ENCODE data around the gene CDC42BPG. TPM values are rescaled to one million over a fixed set of nuclear protein-coding genes. Genes with fewer than 3 reads are reported as not detected.
A peak's percentile ranks its signal among the peaks of the same experiment; 100 is the strongest.

The CDC42BPG gene
- total and polyA plus RNA-seq, 2 of the 8 experiments (the other 6 are each of a cell fraction or from before 2014, with no cell fraction given) = 3.7 to 10.6 TPM

- peaks cover 5% of the 10 kb centered on the region; the same call in 1 of the 2 replicates for H3K79me1 ChIP-seq (ENCODE audit: low read depth, low read length)
- peak overlapping the region; percentile 57 for H2BK5ac ChIP-seq (ENCODE audit: low read depth, low read length)
- peak overlapping the region; percentile 93 for H3K27ac ChIP-seq (ENCODE audit: low read depth, low read length)
- peak overlapping the region; percentile 45 for H3K4ac ChIP-seq (replicated peaks; ENCODE audit: insufficient read length, low read depth, low read length)
- H3K4me3 ChIP-seq (ENCODE audit: extremely low read depth in 1 of 4, insufficient read depth in 2 of 4, low read depth in 3 of 4, low read length in 4 of 4) = peak overlapping the region; percentile 62 to 93 (median 68)
- no peak overlapping the region for H3K23ac ChIP-seq (ENCODE audit: insufficient read length)
- H3K14ac ChIP-seq (ENCODE audit: insufficient read length) = no peak overlapping the region
- H4K5ac ChIP-seq (ENCODE audit: insufficient read length, low read depth, low read length) = no peak overlapping the region
- H3K9me3 ChIP-seq (ENCODE audit: insufficient read depth in 2 of 2, low read depth in 1 of 2, low read length in 1 of 2) = no peaks in the 10 kb centered on the region
- no peak overlapping the region for H2AFZ ChIP-seq (ENCODE audit: low read length)
- peak overlapping the region; percentile 89 to 99 (median 93) for H3K9ac ChIP-seq (replicated peaks in 1 of 4; ENCODE audit: extremely low read depth in 1 of 4, low read depth in 3 of 4, low read length in 3 of 4)
- no peak overlapping the region for H2AK5ac ChIP-seq (ENCODE audit: low read depth, low read length)
- no peaks in the 10 kb centered on the region for H3K27me3 ChIP-seq (replicated peaks in 1 of 4; ENCODE audit: control insufficient read depth in 3 of 4, extremely low read depth in 1 of 4, insufficient read depth in 3 of 4, low read length in 3 of 4)
- H3K79me2 ChIP-seq (ENCODE audit: control insufficient read depth in 1 of 2, insufficient read depth in 2 of 2, low read length in 2 of 2) = peaks cover 26 to 44% of the 10 kb centered on the region in 2 experiments
- H3K18ac ChIP-seq (ENCODE audit: extremely low read depth, low read length) = no peak overlapping the region
- H2BK20ac ChIP-seq (ENCODE audit: low read length) = no peak overlapping the region
- DNase-seq (ENCODE audit: low read depth in 1 of 2, low spot score in 2 of 2) (no peak), FAIRE-seq (no peak)
- H3K4me2 ChIP-seq (ENCODE audit: insufficient read depth in 1 of 2, low read depth in 2 of 2, low read length in 2 of 2) = peak overlapping the region in 1 of 2 experiments; percentile 55; a peak in 2 of 4 replicates
- H3K4me1 ChIP-seq (replicated peaks in 1 of 4; ENCODE audit: control insufficient read depth in 3 of 4, insufficient read depth in 4 of 4, low read length in 3 of 4) = peaks cover 2 to 6% (median 5%) of the 10 kb centered on the region in 4 experiments; a peak in 5 of 7 replicates
- ChIA-PET POLR2A (ENCODE audit: partially characterized antibody) (interaction anchor here (0.9 to 29.2 kb wide), 11 partner anchors 9 to 312 kb away, joined by 3 to 1087 read pairs (median 4); partner anchors contain the start of genes PPP2R5B, PYGM and RASGRP2), CTCF (ENCODE audit: partially characterized antibody) (interaction anchor here (0.9 to 1.6 kb wide), 7 partner anchors 9 to 110 kb away, joined by 3 to 6 read pairs (median 4); no protein-coding TSS in a partner anchor)
- H4K8ac ChIP-seq (ENCODE audit: extremely low read depth, insufficient read depth, low read length) = peak overlapping the region; percentile 96; the same call in 1 of the 2 replicates
- H2BK15ac ChIP-seq (ENCODE audit: low read length) = no peak overlapping the region
- H4K20me1 ChIP-seq (replicated peaks in 1 of 2; ENCODE audit: control insufficient read depth in 1 of 2, insufficient read depth in 2 of 2, low read length in 2 of 2) = peaks cover 27 to 31% of the 10 kb centered on the region in 2 experiments
- peaks cover 9% of the 10 kb centered on the region for H3K23me2 ChIP-seq (ENCODE audit: low read depth, low read length)
- no peak overlapping the region for H2BK12ac ChIP-seq (ENCODE audit: low read depth, low read length)
- 1% methylated on average over 15 of the region's 28 CpGs; no CpG with 5 or more reads in 1 of the 2 experiments for WGBS, 2 experiments (ENCODE audit: extremely low coverage in 1 of 2, insufficient coverage in 1 of 2, insufficient read length in 1 of 2, insufficient replicate concordance in 2 of 2, low coverage in 1 of 2, low lambda C conversion rate in 2 of 2, missing lambda C conversion rate in 1 of 2)
- peak overlapping the region; percentile 73 for H3K56ac ChIP-seq (replicated peaks; ENCODE audit: insufficient read length, low read depth, low read length)
- H2BK120ac ChIP-seq (replicated peaks; ENCODE audit: low read depth, low read length) = no peak overlapping the region
- TF ChIP-seq SIN3A (conservative IDR thresholded peaks at IDR 0.05 in 1 of 2, IDR thresholded peaks at IDR 0.05 in 1 of 2; ENCODE audit: low read depth in 1 of 2, low read length in 2 of 2) (peak in 1 of 2 experiments; percentile 68; a peak in 1 of 4 replicates), POLR2A (IDR thresholded peaks at IDR 0.05; ENCODE audit: control extremely low read depth in 1 of 2, low read depth in 2 of 2, low read length in 2 of 2) (no peak), PHF8 (conservative IDR thresholded peaks at IDR 0.05; ENCODE audit: low read depth, low read length) (peak; percentile 92)
- peaks cover 33 to 40% (median 37%) of the 10 kb centered on the region in 4 experiments for H3K36me3 ChIP-seq (ENCODE audit: control insufficient read depth in 2 of 4, insufficient read depth in 4 of 4, low read length in 3 of 4)
- no peak overlapping the region for H4K91ac ChIP-seq (replicated peaks; ENCODE audit: insufficient read length, low read length)
These were observed 66.3 kb downstream of the CDC42BPG start for GRCh38 chr11:64778223-64778472.
